ENCODE results near the gene SLC4A1AP. TPM values are rescaled to one million over a fixed set of nuclear protein-coding genes. Genes with fewer than 3 reads are reported as not detected.

Gene SLC4A1AP
- total RNA-seq: 23.4 and 26.5 TPM in 2 replicates

GRCh38 chr2:27663285-27664153 is at the start of gene SLC4A1AP, which contains the start of gene SUPT7L:
Gene SLC4A1AP, plus strand, starts transcription at chr2:27663889. Its CDS starts 26 bp downstream, at chr2:27663915.
Gene SUPT7L, minus strand, starts transcription at chr2:27663614. Its CDS starts 1,422 bp downstream, at chr2:27662192.

GRCh38 chr2:27628767-27629709 is 34.7 kb upstream of the SLC4A1AP start, which contains the start of the genes CCDC121 and GPN1:
Gene CCDC121, minus strand, starts transcription at chr2:27629012. Its CDS starts 1,213 bp downstream, at chr2:27627799.
Gene GPN1, plus strand, starts transcription at chr2:27629050. Its CDS starts 9 bp downstream, at chr2:27629059.

Other genes with a start within 250 kb of the SLC4A1AP start
- 96.9 and 112 TPM in 2 replicates for gene NRBP1, start 235.3 kb upstream of the SLC4A1AP start, total RNA-seq
- not detected in 2 replicates for gene KRTCAP3, start 221.5 kb upstream of the SLC4A1AP start, total RNA-seq
- gene IFT172, start 174.1 kb upstream of the SLC4A1AP start, total RNA-seq: 17.6 and 19.5 TPM in 2 replicates
- 28.5 and 31.9 TPM in 2 replicates for gene FNDC4, start 168.7 kb upstream of the SLC4A1AP start, total RNA-seq
- not detected in 2 replicates for gene GCKR, start 167.1 kb upstream of the SLC4A1AP start, total RNA-seq
- gene ZNF512, start 80.8 kb upstream of the SLC4A1AP start, total RNA-seq: 17.3 and 43.6 TPM in 2 replicates
- gene CCDC121, start 34.9 kb upstream of the SLC4A1AP start, total RNA-seq: 1.2 and 2.7 TPM in 2 replicates
- 43.2 and 49.1 TPM in 2 replicates for gene GPN1, start 34.8 kb upstream of the SLC4A1AP start, total RNA-seq
- gene SUPT7L, start 275 bp upstream of the SLC4A1AP start, total RNA-seq: 21.1 and 23.6 TPM in 2 replicates
- gene MRPL33, start 107.8 kb downstream of the SLC4A1AP start, total RNA-seq: 138 and 140 TPM in 2 replicates
- 7.3 and 7.8 TPM in 2 replicates for gene RBKS, start 226.5 kb downstream of the SLC4A1AP start, total RNA-seq
- 24.5 and 27.1 TPM in 2 replicates for gene BABAM2, start 226.8 kb downstream of the SLC4A1AP start, total RNA-seq

Data from myometrial cell (primary cell).